Measurements from ENCODE around the gene KDM5A.
"Not testable (repeated sequence)": the region's sequence is repeated elsewhere in the genome, so short reads cannot be mapped to it uniquely, and the experiment has no call there.

Gene KDM5A

DNA sequence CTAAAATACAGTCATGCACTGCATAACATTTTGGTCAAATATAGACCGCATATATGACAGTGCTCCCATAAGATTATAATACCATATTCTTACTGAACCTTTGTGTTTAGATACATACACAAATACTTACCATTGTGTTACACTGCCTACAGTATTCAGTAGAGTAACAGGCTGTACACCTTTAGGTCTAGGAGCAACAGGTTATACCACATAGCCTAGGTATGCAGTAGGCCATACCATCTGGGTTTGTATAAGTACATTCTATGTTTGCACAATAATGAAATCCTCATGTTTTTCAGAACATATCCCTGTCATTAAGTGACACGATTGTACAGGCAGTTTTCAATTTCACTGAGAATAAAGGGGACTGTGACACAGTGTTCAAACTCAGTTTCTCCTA is 22.3 kb downstream of the KDM5A start:
- no peaks in the 10 kb centered on the region for H3K27me3 Mint-ChIP-seq
- peaks cover 9% of the 10 kb centered on the region for H3K9me3 Mint-ChIP-seq
- intact Hi-C loops (cut with micrococcal nuclease) = no loop called here
- H3K36me3 Mint-ChIP-seq (ENCODE audit: low read depth) = peaks cover 91% of the 10 kb centered on the region
- H3K27ac Mint-ChIP-seq = no peak overlapping the region
- H3K4me3 Mint-ChIP-seq = no peak overlapping the region
- H3K4me1 Mint-ChIP-seq (ENCODE audit: low read depth) = no peaks in the 10 kb centered on the region

DNA sequence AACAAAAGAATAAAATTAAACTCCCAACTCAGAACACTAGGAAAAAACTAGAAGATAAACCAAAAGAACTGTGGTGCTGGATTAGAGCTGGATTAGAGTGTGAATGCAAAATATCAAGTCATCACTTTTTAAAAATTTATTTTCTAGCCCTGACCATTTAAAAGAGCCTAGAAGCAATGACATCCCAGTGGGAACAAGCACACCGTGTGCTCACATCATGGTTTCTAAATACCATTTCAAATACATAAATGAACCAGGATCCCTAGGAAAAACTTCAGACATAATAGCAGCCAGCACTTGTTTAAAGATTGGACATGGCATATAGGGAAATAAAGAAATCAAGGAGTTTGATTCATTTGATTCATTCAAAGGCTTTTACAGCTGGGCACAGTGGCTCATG is 30.0 kb downstream of the KDM5A start:
- H3K36me3 Mint-ChIP-seq (ENCODE audit: low read depth) = peaks cover 98% of the 10 kb centered on the region
- no peaks in the 10 kb centered on the region for H3K27me3 Mint-ChIP-seq
- no peak overlapping the region for H3K27ac Mint-ChIP-seq
- intact Hi-C loops (cut with micrococcal nuclease) = no loop called here
- no peaks in the 10 kb centered on the region for H3K4me1 Mint-ChIP-seq (ENCODE audit: low read depth)
- H3K9me3 Mint-ChIP-seq = no peaks in the 10 kb centered on the region
- no peak overlapping the region for H3K4me3 Mint-ChIP-seq

DNA sequence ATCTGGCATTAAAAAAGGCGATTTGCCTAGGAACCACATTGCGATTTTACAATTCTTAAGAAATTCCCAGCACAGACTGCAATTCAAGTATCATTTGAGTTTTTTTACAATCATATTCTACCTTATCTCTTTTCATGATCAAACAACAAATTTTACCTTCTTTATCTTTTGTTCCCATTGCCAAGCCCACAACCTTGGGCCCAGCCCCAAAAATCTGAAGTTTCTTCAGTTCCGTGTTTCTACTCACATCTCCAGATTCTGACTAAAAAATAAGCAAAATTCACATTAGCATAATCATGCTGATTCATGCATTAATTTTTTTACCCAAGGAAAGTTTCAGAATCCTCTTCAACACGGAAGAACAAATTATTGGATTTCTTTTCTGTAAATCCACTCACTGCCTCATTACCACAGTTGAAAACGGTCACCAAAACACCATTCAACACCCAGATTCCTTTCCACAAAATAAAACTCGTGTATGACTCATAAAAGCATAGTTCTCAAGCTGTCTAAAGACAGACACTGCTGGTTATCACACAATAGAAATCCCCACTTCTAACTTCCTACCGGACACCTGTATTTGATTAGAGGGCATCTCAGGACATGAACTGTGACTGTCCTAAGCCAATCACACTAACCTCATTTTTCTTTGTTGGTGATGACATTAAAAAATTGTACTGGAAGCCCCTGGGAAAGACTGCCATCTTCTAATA is 32.7 kb downstream of the KDM5A start:
- Mint-ChIP-seq H3K4me1 (ENCODE audit: low read depth) (no peaks in the 10 kb centered on the region), H3K36me3 (ENCODE audit: low read depth) (peaks cover 98% of the 10 kb centered on the region), H3K27ac (no peak overlapping the region), H3K4me3 (no peak overlapping the region), H3K9me3 (no peaks in the 10 kb centered on the region), H3K27me3 (no peaks in the 10 kb centered on the region)
- intact Hi-C loops (cut with micrococcal nuclease) = no loop called here

DNA sequence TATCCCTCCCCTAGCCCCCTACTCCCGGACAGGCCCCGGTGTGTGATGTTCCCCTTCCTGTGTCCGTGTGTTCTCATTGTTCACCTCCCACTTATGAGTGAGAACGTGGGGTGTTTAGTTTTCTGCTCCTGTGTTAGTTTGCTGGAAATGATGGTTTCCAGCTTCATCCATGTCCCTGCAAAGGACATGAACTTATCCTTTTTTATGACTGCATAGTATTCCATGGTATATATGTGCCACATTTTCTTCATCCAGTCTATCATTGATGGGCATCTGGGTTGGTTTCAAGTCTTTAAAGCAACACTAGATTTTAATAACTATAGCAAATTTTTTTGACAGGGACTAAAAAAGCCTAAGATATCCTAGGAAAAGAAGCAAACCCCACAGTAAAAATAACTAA is 37.9 kb downstream of the KDM5A start:
- H3K27me3 Mint-ChIP-seq; H3K4me3 Mint-ChIP-seq; intact Hi-C loops (cut with micrococcal nuclease); H3K9me3 Mint-ChIP-seq; H3K27ac Mint-ChIP-seq: not testable (repeated sequence)
- H3K4me1 Mint-ChIP-seq (ENCODE audit: low read depth) = peaks cover 15% of the 10 kb centered on the region
- H3K36me3 Mint-ChIP-seq (ENCODE audit: low read depth) = peaks cover 99% of the 10 kb centered on the region

DNA sequence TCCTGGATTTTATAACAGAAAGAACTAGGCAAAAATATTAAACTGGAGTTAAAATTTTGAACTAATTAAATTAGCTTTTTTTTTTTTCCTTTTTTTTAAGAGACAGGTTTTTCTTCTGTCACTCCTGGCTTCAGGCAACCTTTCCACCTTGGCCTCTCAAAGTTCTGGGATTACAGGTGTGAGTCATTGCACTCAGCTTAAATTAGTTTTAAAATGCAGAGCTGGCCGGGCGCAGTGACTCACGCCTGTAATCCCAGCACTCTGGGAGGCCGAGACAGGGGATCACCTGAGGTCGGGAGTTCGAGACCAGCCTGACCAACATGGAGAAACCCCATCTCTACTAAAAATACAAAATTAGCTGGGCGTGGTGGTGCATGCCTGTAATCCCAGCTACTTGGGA is 39.5 kb downstream of the KDM5A start:
- peaks cover 23% of the 10 kb centered on the region for H3K4me1 Mint-ChIP-seq (ENCODE audit: low read depth)
- H3K27me3 Mint-ChIP-seq; H3K27ac Mint-ChIP-seq; H3K4me3 Mint-ChIP-seq; H3K9me3 Mint-ChIP-seq; intact Hi-C loops (cut with micrococcal nuclease): not testable (repeated sequence)
- peaks cover 100% of the 10 kb centered on the region for H3K36me3 Mint-ChIP-seq (ENCODE audit: low read depth)

DNA sequence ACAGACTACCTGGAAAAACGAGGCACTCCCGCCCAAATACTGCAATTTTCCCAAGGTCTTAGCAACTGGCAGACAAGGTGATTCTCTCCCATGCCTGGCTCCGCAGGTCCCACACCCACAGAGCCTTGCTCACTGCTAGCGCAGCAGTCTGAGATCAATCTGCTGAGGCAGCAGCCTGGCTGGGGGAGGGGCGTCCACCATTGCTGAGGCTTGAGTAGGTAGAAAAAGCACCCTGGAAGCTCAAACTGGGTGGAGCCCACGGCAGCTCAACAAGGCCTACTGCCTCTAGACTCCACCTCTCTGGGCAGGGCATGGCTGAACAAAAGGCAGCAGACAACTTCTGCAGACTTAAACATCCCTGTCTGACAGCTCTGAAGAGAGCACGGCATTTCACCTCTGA is 46.1 kb downstream of the KDM5A start:
- Mint-ChIP-seq H3K4me1 (ENCODE audit: low read depth) (peaks cover 23% of the 10 kb centered on the region), H3K36me3 (ENCODE audit: low read depth) (peaks cover 100% of the 10 kb centered on the region)
- intact Hi-C loops (cut with micrococcal nuclease); H3K27me3 Mint-ChIP-seq; H3K9me3 Mint-ChIP-seq; H3K4me3 Mint-ChIP-seq; H3K27ac Mint-ChIP-seq: not testable (repeated sequence)

DNA sequence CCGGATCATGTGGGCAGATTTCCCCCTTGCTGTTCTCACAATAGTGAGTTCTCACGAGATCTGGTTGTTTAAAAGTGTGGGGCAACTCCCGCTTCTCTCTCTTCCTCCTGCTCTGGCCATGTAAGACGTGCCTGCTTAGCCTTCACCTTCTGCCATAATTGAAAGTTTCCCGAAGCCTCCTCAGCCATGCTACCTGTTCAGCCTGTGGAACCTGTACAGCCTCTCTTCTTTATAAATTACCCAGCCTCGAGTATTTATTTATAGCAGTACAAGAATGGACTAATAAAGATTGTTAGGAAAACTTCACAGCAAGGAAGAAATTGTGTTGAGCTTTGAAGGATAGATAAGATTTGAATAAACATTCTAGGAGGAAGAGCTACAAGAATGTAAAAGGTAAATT is 52.1 kb downstream of the KDM5A start:
- intact Hi-C loops (cut with micrococcal nuclease) = no loop called here
- Mint-ChIP-seq H3K27ac (no peak overlapping the region), H3K9me3 (no peaks in the 10 kb centered on the region), H3K27me3 (no peaks in the 10 kb centered on the region), H3K36me3 (ENCODE audit: low read depth) (peaks cover 93% of the 10 kb centered on the region), H3K4me3 (no peak overlapping the region), H3K4me1 (ENCODE audit: low read depth) (no peaks in the 10 kb centered on the region)

- intact Hi-C loops (cut with micrococcal nuclease) = no loop called here
- Mint-ChIP-seq H3K27ac (no peak overlapping the region), H3K9me3 (no peaks in the 10 kb centered on the region), H3K36me3 (ENCODE audit: low read depth) (peaks cover 90% of the 10 kb centered on the region), H3K4me3 (no peak overlapping the region), H3K27me3 (no peaks in the 10 kb centered on the region), H3K4me1 (ENCODE audit: low read depth) (no peaks in the 10 kb centered on the region)
Observed at GRCh38 chr12:334125-334524, 55.0 kb downstream of the KDM5A start.

DNA sequence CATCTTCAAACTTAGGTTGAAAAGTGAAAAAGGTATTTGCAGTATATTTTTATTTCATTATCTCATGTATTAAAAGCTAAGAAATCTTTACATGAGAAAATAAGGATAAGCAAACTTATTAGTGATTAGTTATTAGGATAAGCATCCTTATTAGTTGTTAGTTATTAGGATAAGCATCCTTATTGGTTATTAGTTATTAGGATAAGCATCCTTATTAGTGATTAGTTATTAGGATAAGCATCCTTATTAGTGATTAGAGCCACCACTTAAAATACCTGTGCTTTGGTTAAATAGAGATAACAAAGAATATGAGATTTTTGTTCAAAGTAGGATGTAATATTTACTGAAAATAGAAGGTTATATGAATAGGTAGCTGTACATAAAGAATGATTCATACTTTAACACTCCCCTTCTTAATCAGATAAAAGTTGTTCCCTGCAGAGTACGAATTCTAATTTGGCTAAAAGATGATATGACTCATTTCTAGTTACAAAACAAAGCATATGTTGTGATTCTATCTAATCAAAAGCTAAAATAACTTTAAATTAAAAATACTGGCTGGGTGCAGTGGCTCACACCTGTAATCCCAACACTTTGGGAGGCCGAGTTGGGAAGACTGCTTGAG is 56.4 kb downstream of the KDM5A start:
- intact Hi-C loops (cut with micrococcal nuclease) = no loop called here
- H3K27me3 Mint-ChIP-seq = no peaks in the 10 kb centered on the region
- no peaks in the 10 kb centered on the region for H3K9me3 Mint-ChIP-seq
- H3K36me3 Mint-ChIP-seq (ENCODE audit: low read depth) = peaks cover 90% of the 10 kb centered on the region
- H3K4me3 Mint-ChIP-seq = no peak overlapping the region
- H3K27ac Mint-ChIP-seq = no peak overlapping the region
- H3K4me1 Mint-ChIP-seq (ENCODE audit: low read depth) = no peaks in the 10 kb centered on the region

GRCh38 chr12:331287-331686 is 57.8 kb downstream of the KDM5A start:
- Mint-ChIP-seq H3K4me3 (no peak overlapping the region), H3K36me3 (ENCODE audit: low read depth) (peaks cover 90% of the 10 kb centered on the region), H3K9me3 (no peaks in the 10 kb centered on the region), H3K27me3 (no peaks in the 10 kb centered on the region), H3K4me1 (ENCODE audit: low read depth) (peaks cover 2% of the 10 kb centered on the region), H3K27ac (no peak overlapping the region)
- intact Hi-C loops (cut with micrococcal nuclease) = no loop called here

- Mint-ChIP-seq H3K27me3 (no peaks in the 10 kb centered on the region), H3K27ac (no peak overlapping the region), H3K36me3 (ENCODE audit: low read depth) (peaks cover 96% of the 10 kb centered on the region), H3K9me3 (no peaks in the 10 kb centered on the region), H3K4me1 (ENCODE audit: low read depth) (peaks cover 7% of the 10 kb centered on the region), H3K4me3 (no peak overlapping the region)
- intact Hi-C loops (cut with micrococcal nuclease) = no loop called here
Observed at GRCh38 chr12:325906-326305, 63.2 kb downstream of the KDM5A start.

DNA sequence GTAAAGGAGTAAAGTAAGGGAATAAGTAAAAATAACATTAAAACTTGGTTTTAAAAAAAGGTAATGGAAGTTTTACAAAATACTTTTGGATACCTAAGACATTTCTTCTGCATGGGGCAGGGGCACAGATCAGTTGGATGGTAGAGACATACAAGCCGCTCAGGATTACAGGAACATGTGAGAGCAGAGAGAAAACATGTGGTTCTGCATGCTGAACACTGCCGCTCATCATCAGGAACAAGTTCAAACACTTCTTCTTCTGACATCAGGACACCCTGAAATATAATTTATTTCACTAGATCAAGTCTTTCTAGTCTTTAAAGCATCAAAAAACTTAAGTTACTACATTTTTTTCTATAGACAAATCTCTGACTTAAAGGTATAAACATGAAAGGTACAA is 65.6 kb downstream of the KDM5A start:
- Mint-ChIP-seq H3K9me3 (no peaks in the 10 kb centered on the region), H3K27ac (no peak overlapping the region), H3K4me3 (no peak overlapping the region), H3K36me3 (ENCODE audit: low read depth) (peaks cover 100% of the 10 kb centered on the region), H3K27me3 (no peaks in the 10 kb centered on the region), H3K4me1 (ENCODE audit: low read depth) (peaks cover 20% of the 10 kb centered on the region)
- intact Hi-C loops (cut with micrococcal nuclease) = no loop called here

- Mint-ChIP-seq H3K9me3 (no peaks in the 10 kb centered on the region), H3K27ac (no peak overlapping the region), H3K27me3 (no peaks in the 10 kb centered on the region), H3K4me1 (ENCODE audit: low read depth) (peaks cover 20% of the 10 kb centered on the region), H3K36me3 (ENCODE audit: low read depth) (peaks cover 100% of the 10 kb centered on the region), H3K4me3 (no peak overlapping the region)
- intact Hi-C loops (cut with micrococcal nuclease) = no loop called here
Observed at GRCh38 chr12:321606-322326, 67.4 kb downstream of the KDM5A start.

- peaks cover 97% of the 10 kb centered on the region for H3K36me3 Mint-ChIP-seq (ENCODE audit: low read depth)
- H3K27ac Mint-ChIP-seq = peak overlapping the region; percentile 7
- intact Hi-C loops (cut with micrococcal nuclease) = no loop called here
Observed at GRCh38 chr12:318759-319515, 70.2 kb downstream of the KDM5A start.

More at GRCh38 chr12:318759-319515, 70.2 kb downstream of the KDM5A start:
- Mint-ChIP-seq H3K9me3 (no peaks in the 10 kb centered on the region), H3K4me1 (ENCODE audit: low read depth) (peaks cover 14% of the 10 kb centered on the region), H3K27me3 (no peaks in the 10 kb centered on the region), H3K4me3 (no peak overlapping the region)

Measured in dendritic cell treated with granulocyte-macrophage colony-stimulating factor and Interleukin-4, amounts not matched to agents 40 ng/mL and 50 ng/mL, for 4 days (primary cell).